Measurements from ENCODE around the gene CDH13.

DNA sequence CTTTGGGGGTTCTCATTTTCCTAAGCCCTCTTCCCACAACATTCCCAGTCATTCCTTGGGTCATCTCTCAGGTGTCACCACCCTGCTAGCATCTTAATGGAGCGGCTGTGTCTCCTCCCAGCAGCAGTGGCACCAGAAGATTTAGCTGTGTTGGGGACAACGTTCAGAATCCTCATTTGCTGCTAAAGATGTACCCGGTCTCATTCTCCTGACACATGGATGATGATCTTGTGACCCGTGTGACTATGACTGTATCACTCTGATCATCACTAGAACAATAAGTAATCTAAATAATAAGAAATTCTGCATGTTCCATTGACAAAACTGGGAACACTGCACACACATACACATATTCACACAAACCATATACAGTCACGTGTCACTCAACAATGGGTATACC is 781.2 kb downstream of the CDH13 start:
- TF ChIP-seq GATA3 (IDR thresholded peaks at IDR 0.05; ENCODE audit: low read depth, low read length) (no peak), GATA2 (IDR thresholded peaks at IDR 0.05; ENCODE audit: low read depth, low read length) (no peak)

All from SH-SY5Y (cell line).